Measurements from ENCODE around the gene SLC17A1. TPM values are rescaled to one million over a fixed set of nuclear protein-coding genes. Genes with fewer than 3 reads are reported as not detected.

SLC17A1 gene
- total and polyA plus RNA-seq, 4 donors, result 3.9 to 25.8 (median 11.4) TPM

DNA sequence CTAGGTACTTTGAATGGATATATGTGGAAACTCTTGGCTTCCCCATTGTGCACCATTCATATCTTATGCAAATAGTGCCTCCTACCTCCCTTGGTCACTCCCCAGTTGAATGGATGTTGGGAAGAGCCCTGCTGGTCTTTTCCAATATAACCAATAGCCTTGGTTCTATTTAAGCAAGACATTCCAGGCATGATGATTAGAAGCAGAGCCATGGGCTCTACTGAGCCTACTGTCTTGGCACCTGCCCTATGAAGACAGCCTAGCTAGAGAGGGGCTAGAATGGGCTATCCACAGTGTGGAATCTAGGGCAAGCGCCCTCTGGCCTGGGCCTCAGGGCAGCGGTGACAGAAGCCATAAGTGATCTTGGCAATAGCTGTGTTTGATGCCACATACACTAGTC, 15.6 kb downstream of the SLC17A1 start:
- Histone ChIP-seq H3K4me1 (ENCODE audit: control insufficient read depth in 4 of 4, insufficient read depth in 4 of 4, low read length in 3 of 4) (no peaks in the 10 kb centered on the region), H3K4me3 (ENCODE audit: low read depth in 1 of 3, low read length in 3 of 3) (no peak overlapping the region), H3K27me3 (ENCODE audit: control insufficient read depth in 4 of 4, insufficient read depth in 4 of 4, low read length in 3 of 4) (no peaks in the 10 kb centered on the region), H3K27ac (ENCODE audit: low read depth in 1 of 2, low read length in 2 of 2) (no peak overlapping the region), H3K36me3 (ENCODE audit: control insufficient read depth in 4 of 4, insufficient read depth in 3 of 4, low read depth in 1 of 4, low read length in 3 of 4) (peaks cover 2 to 24% (median 11%) of the 10 kb centered on the region in 4 donors), H3K9me3 (ENCODE audit: control insufficient read depth in 4 of 4, low read length in 3 of 4) (no peaks in the 10 kb centered on the region), H3K9ac (ENCODE audit: low read depth in 1 of 2, low read length in 2 of 2) (no peak overlapping the region)
- WGBS, result over 99% methylated on average over 2 of the region's 2 CpGs
- TF ChIP-seq, protein P1, sequence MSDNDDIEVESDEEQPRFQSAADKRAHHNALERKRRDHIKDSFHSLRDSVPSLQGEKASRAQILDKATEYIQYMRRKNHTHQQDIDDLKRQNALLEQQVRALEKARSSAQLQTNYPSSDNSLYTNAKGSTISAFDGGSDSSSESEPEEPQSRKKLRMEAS (IDR thresholded peaks at IDR 0.05), result no peak
- TF ChIP-seq YY1 (IDR thresholded peaks at IDR 0.05), result no peak
- TF ChIP-seq EGR1 (IDR thresholded peaks at IDR 0.05; ENCODE audit: low read depth in 2 of 2), result no peak
- no peak for TF ChIP-seq GABPA (IDR thresholded peaks at IDR 0.05 in 1 of 2, conservative IDR thresholded peaks at IDR 0.05 in 1 of 2)
- no peak for TF ChIP-seq FOXA1 (IDR thresholded peaks at IDR 0.05)
- no peak for TF ChIP-seq FOXA2 (IDR thresholded peaks at IDR 0.05)
- no peak for TF ChIP-seq RXRA (IDR thresholded peaks at IDR 0.05)
- TF ChIP-seq, protein P2, sequence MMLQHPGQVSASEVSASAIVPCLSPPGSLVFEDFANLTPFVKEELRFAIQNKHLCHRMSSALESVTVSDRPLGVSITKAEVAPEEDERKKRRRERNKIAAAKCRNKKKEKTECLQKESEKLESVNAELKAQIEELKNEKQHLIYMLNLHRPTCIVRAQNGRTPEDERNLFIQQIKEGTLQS (IDR thresholded peaks at IDR 0.05), result no peak
- TF ChIP-seq HNF4G (IDR thresholded peaks at IDR 0.05), result no peak
- TF ChIP-seq SP1 (IDR thresholded peaks at IDR 0.05), result no peak
- TF ChIP-seq NR2F2 (IDR thresholded peaks at IDR 0.05), result no peak
- TF ChIP-seq, protein P3, sequence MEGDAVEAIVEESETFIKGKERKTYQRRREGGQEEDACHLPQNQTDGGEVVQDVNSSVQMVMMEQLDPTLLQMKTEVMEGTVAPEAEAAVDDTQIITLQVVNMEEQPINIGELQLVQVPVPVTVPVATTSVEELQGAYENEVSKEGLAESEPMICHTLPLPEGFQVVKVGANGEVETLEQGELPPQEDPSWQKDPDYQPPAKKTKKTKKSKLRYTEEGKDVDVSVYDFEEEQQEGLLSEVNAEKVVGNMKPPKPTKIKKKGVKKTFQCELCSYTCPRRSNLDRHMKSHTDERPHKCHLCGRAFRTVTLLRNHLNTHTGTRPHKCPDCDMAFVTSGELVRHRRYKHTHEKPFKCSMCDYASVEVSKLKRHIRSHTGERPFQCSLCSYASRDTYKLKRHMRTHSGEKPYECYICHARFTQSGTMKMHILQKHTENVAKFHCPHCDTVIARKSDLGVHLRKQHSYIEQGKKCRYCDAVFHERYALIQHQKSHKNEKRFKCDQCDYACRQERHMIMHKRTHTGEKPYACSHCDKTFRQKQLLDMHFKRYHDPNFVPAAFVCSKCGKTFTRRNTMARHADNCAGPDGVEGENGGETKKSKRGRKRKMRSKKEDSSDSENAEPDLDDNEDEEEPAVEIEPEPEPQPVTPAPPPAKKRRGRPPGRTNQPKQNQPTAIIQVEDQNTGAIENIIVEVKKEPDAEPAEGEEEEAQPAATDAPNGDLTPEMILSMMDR (IDR thresholded peaks at IDR 0.05; ENCODE audit: low read depth, low read length, missing input control), result no peak
- no peak for TF ChIP-seq HNF4A (conservative IDR thresholded peaks at IDR 0.05)
- TF ChIP-seq, protein P4, sequence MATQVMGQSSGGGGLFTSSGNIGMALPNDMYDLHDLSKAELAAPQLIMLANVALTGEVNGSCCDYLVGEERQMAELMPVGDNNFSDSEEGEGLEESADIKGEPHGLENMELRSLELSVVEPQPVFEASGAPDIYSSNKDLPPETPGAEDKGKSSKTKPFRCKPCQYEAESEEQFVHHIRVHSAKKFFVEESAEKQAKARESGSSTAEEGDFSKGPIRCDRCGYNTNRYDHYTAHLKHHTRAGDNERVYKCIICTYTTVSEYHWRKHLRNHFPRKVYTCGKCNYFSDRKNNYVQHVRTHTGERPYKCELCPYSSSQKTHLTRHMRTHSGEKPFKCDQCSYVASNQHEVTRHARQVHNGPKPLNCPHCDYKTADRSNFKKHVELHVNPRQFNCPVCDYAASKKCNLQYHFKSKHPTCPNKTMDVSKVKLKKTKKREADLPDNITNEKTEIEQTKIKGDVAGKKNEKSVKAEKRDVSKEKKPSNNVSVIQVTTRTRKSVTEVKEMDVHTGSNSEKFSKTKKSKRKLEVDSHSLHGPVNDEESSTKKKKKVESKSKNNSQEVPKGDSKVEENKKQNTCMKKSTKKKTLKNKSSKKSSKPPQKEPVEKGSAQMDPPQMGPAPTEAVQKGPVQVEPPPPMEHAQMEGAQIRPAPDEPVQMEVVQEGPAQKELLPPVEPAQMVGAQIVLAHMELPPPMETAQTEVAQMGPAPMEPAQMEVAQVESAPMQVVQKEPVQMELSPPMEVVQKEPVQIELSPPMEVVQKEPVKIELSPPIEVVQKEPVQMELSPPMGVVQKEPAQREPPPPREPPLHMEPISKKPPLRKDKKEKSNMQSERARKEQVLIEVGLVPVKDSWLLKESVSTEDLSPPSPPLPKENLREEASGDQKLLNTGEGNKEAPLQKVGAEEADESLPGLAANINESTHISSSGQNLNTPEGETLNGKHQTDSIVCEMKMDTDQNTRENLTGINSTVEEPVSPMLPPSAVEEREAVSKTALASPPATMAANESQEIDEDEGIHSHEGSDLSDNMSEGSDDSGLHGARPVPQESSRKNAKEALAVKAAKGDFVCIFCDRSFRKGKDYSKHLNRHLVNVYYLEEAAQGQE (IDR thresholded peaks at IDR 0.05), result no peak
- TF ChIP-seq, protein P5, sequence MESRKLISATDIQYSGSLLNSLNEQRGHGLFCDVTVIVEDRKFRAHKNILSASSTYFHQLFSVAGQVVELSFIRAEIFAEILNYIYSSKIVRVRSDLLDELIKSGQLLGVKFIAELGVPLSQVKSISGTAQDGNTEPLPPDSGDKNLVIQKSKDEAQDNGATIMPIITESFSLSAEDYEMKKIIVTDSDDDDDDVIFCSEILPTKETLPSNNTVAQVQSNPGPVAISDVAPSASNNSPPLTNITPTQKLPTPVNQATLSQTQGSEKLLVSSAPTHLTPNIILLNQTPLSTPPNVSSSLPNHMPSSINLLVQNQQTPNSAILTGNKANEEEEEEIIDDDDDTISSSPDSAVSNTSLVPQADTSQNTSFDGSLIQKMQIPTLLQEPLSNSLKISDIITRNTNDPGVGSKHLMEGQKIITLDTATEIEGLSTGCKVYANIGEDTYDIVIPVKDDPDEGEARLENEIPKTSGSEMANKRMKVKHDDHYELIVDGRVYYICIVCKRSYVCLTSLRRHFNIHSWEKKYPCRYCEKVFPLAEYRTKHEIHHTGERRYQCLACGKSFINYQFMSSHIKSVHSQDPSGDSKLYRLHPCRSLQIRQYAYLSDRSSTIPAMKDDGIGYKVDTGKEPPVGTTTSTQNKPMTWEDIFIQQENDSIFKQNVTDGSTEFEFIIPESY (IDR thresholded peaks at IDR 0.05), result no peak
- TF ChIP-seq RAD21 (IDR thresholded peaks at IDR 0.05), result no peak
- TF ChIP-seq TAF1 (conservative IDR thresholded peaks at IDR 0.05), result no peak
- TF ChIP-seq JUND (IDR thresholded peaks at IDR 0.05), result no peak
- no peak for DNase-seq (ENCODE audit: low spot score)

Measured in liver (tissue), 9 donors.